OCI-LY1 (cell line): Measurements from ENCODE around the gene DOCK4.

ENCODE experiments used
- H2AFZ ChIP-seq: fragments of 200-600 bp; sonication (generic), shearing (Covaris generic); 2 replicates; pipeline ENCODE4 v1.6.0; 2014; ENCODE audit warnings: antibody characterized with exemption, mild to moderate bottlenecking, low read length
- H3F3A ChIP-seq: fragments of 200-600 bp; sonication (generic), shearing (Covaris generic); 2 replicates; pipeline ENCODE4 v1.6.0; 2014; ENCODE audit warnings: mild to moderate bottlenecking, antibody characterized with exemption, low read length, moderate library complexity; ENCODE audit not compliant: insufficient read depth
- H3K27ac ChIP-seq: fragments of 200-600 bp; sonication (generic); 2 replicates; pipeline ENCODE4 v1.5.1; 2014; ENCODE audit warnings: low read length, mixed run types, mild to moderate bottlenecking, low read depth; ENCODE audit not compliant: poor library complexity, severe bottlenecking
- H3K27me3 ChIP-seq: fragments of 200-600 bp; sonication (generic); 2 replicates; pipeline ENCODE4 v1.6.0; 2014; ENCODE audit warnings: antibody characterized with exemption, mild to moderate bottlenecking, low read length, moderate library complexity; ENCODE audit not compliant: insufficient read depth
- H3K36me3 ChIP-seq: fragments of 200-600 bp; sonication (generic); 2 replicates; pipeline ENCODE4 v1.6.1; 2014; ENCODE audit warnings: mild to moderate bottlenecking, antibody characterized with exemption, low read length, moderate library complexity, mixed read lengths; ENCODE audit not compliant: insufficient read depth
- H3K4me1 ChIP-seq: fragments of 200-600 bp; sonication (generic); 2 replicates; pipeline ENCODE4 v1.5.1; 2014; ENCODE audit warnings: mild to moderate bottlenecking, low read length, moderate library complexity; ENCODE audit not compliant: insufficient read depth, severe bottlenecking
- H3K4me2 ChIP-seq: fragments of 200-600 bp; sonication (generic), shearing (Covaris generic); 2 replicates; pipeline ENCODE4 v1.6.1; 2014; ENCODE audit warnings: low read length
- H3K4me3 ChIP-seq: fragments of 200-600 bp; sonication (generic); 2 replicates; pipeline ENCODE4 v1.5.1; 2014; ENCODE audit warnings: low read length, low read depth, mild to moderate bottlenecking, mixed read lengths; ENCODE audit not compliant: poor library complexity, severe bottlenecking
- H3K79me2 ChIP-seq: fragments of 200-600 bp; shearing (Covaris generic); 2 replicates; pipeline ENCODE4 v1.6.1; 2016; ENCODE audit warnings: mixed run types, low read length, mixed read lengths; ENCODE audit not compliant: insufficient read depth
- H3K9ac ChIP-seq: fragments of 200-600 bp; sonication (generic), shearing (Covaris generic); 2 replicates; pipeline ENCODE4 v1.6.1; 2014; ENCODE audit warnings: mild to moderate bottlenecking, low read length, mixed read lengths
- H3K9me2 ChIP-seq: fragments of 200-600 bp; sonication (generic), shearing (Covaris generic); 2 replicates; pipeline ENCODE4 v1.6.1; 2014; ENCODE audit warnings: low read depth, mild to moderate bottlenecking, low read length, mixed read lengths
- H3K9me3 ChIP-seq: fragments of 200-600 bp; shearing (Covaris generic); 2 replicates; pipeline ENCODE4 v1.6.1; 2014; ENCODE audit warnings: low read length, mixed read lengths
- H4K20me1 ChIP-seq: fragments of 200-600 bp; sonication (generic), shearing (Covaris generic); 2 replicates; pipeline ENCODE4 v1.6.0; 2016; ENCODE audit warnings: mild to moderate bottlenecking, low read length; ENCODE audit not compliant: insufficient read depth
- CTCF ChIP-seq: fragments of 200-600 bp; sonication (generic), shearing (Covaris generic); IDR thresholded peaks from 2 replicates; pipeline ENCODE4 v1.5.1; 2017; ENCODE audit warnings: mild to moderate bottlenecking, antibody characterized with exemption, low read length, moderate library complexity, mixed read lengths
- EZH2 ChIP-seq: fragments of 200-600 bp; sonication (generic), shearing (Covaris generic); IDR thresholded peaks from 2 replicates; pipeline ENCODE4 v1.8.0; 2017; ENCODE audit warnings: borderline replicate concordance, mixed run types, mild to moderate bottlenecking, antibody characterized with exemption, low read length, moderate library complexity, mixed read lengths

Gene DOCK4

GRCh38 chr7:111789048-111789320 lies 417.2 kb downstream of the DOCK4 start:
- no peak for TF ChIP-seq EZH2
- TF ChIP-seq CTCF = no peak
- Histone ChIP-seq H4K20me1 (no peaks in the 10 kb centered on the region), H3K27me3 (peaks cover 5% of the 10 kb centered on the region; the same call in 1 of the 2 replicates), H3K36me3 (no peaks in the 10 kb centered on the region), H2AFZ (no peak overlapping the region), H3K4me1 (no peaks in the 10 kb centered on the region), H3K9ac (no peak overlapping the region), H3K4me2 (no peak overlapping the region), H3K4me3 (no peak overlapping the region), H3K9me3 (no peaks in the 10 kb centered on the region), H3K27ac (no peak overlapping the region), H3K79me2 (no peaks in the 10 kb centered on the region), H3F3A (no peaks in the 10 kb centered on the region), H3K9me2 (no peaks in the 10 kb centered on the region)

GRCh38 chr7:111788286-111789047 lies 417.7 kb downstream of the DOCK4 start:
- Histone ChIP-seq H3K36me3 (no peaks in the 10 kb centered on the region), H3K27ac (no peak overlapping the region), H4K20me1 (no peaks in the 10 kb centered on the region), H3K4me3 (no peak overlapping the region), H3K79me2 (no peaks in the 10 kb centered on the region), H3K9me2 (no peaks in the 10 kb centered on the region), H3K4me1 (no peaks in the 10 kb centered on the region), H3K27me3 (peaks cover 5% of the 10 kb centered on the region; the same call in 1 of the 2 replicates), H3K9me3 (no peaks in the 10 kb centered on the region), H3K9ac (no peak overlapping the region), H3K4me2 (no peak overlapping the region), H2AFZ (no peak overlapping the region), H3F3A (no peaks in the 10 kb centered on the region)
- no peak for TF ChIP-seq EZH2
- no peak for TF ChIP-seq CTCF

- no peak overlapping the region for H2AFZ ChIP-seq
- no peaks in the 10 kb centered on the region for H3K36me3 ChIP-seq
- H3K4me3 ChIP-seq = no peak overlapping the region
- H3K4me2 ChIP-seq = no peak overlapping the region
- no peaks in the 10 kb centered on the region for H3K4me1 ChIP-seq
- H3K9me3 ChIP-seq = no peaks in the 10 kb centered on the region
- no peaks in the 10 kb centered on the region for H3K9me2 ChIP-seq
- no peaks in the 10 kb centered on the region for H3F3A ChIP-seq
- TF ChIP-seq EZH2 (no peak), CTCF (no peak)
- H3K27me3 ChIP-seq = peaks cover 5% of the 10 kb centered on the region; the same call in 1 of the 2 replicates
- no peaks in the 10 kb centered on the region for H3K79me2 ChIP-seq
- no peaks in the 10 kb centered on the region for H4K20me1 ChIP-seq
- no peak overlapping the region for H3K27ac ChIP-seq
- no peak overlapping the region for H3K9ac ChIP-seq
These were observed 418.5 kb downstream of the DOCK4 start for GRCh38 chr7:111787741-111788140.
